Skin epidermis (tissue), 12 donors: Measurements from ENCODE around the gene ANKK1.

ENCODE experiments used
- H3K27ac ChIP-seq, 21 experiments: fragments of 200-600 bp; sonication (generic) in 11 of 21; one replicate each; pipeline ENCODE4 v1.5.0; 2020; ENCODE audit warnings: mild to moderate bottlenecking in 3 of 21, inconsistent platforms in 2 of 21, moderate library complexity in 2 of 21
- H3K4me3 ChIP-seq, 7 experiments: fragments of 200-600 bp; sonication (generic) in 2 of 7; one replicate each; pipeline ENCODE4 v1.5.0; 2020; ENCODE audit warnings: inconsistent platforms in 2 of 7, mild to moderate bottlenecking in 2 of 7, moderate library complexity in 1 of 7

ANKK1 gene

GRCh38 chr11:113446112-113446511 is 58.5 kb downstream of the ANKK1 start:
- no peak overlapping the region for H3K4me3 ChIP-seq
- H3K27ac ChIP-seq = no peak overlapping the region

- Histone ChIP-seq H3K27ac (peak overlapping the region in 1 of 21 experiments; percentile 4), H3K4me3 (no peak overlapping the region)
Measured at GRCh38 chr11:113446938-113447337, 59.4 kb downstream of the ANKK1 start.

GRCh38 chr11:113447621-113448315 is 60.2 kb downstream of the ANKK1 start:
- peak overlapping the region in 2 of 21 experiments; percentile 3 to 4 for H3K27ac ChIP-seq
- H3K4me3 ChIP-seq = no peak overlapping the region

GRCh38 chr11:113448316-113448677 is 60.7 kb downstream of the ANKK1 start:
- Histone ChIP-seq H3K27ac (peak overlapping the region in 2 of 21 experiments; percentile 3 to 24), H3K4me3 (no peak overlapping the region)

GRCh38 chr11:113449743-113450142 is 62.2 kb downstream of the ANKK1 start:
- Histone ChIP-seq H3K27ac (no peak overlapping the region), H3K4me3 (no peak overlapping the region)
